ENCODE results near the gene KLHDC4.

The KLHDC4 gene

GRCh38 chr16:87697256-87697655, 68.5 kb downstream of the KLHDC4 start:
- no peak for DNase-seq

GRCh38 chr16:87696726-87697125, 69.1 kb downstream of the KLHDC4 start:
- no peak for DNase-seq

DNA sequence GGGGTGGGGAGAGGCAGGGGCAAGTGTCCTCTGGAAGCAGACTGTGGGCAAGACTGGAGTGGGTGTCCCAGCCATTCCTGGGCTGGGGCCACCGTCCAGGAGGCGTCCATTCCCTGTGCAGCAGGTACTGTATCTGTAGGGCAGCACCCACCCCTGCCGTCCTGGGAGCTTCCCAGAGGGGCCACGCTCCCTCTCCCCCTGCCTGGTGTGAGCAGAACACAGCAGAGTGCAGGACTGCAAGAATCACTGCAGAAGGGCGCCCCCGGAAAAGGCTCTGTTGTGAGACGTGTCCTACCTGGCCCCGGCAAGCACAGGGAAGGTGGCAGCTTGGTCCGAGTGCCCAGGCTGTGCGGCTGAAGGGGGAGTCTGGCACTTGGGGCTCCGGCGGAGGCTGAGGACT, 70.3 kb downstream of the KLHDC4 start:
- DNase-seq, result no peak

DNA sequence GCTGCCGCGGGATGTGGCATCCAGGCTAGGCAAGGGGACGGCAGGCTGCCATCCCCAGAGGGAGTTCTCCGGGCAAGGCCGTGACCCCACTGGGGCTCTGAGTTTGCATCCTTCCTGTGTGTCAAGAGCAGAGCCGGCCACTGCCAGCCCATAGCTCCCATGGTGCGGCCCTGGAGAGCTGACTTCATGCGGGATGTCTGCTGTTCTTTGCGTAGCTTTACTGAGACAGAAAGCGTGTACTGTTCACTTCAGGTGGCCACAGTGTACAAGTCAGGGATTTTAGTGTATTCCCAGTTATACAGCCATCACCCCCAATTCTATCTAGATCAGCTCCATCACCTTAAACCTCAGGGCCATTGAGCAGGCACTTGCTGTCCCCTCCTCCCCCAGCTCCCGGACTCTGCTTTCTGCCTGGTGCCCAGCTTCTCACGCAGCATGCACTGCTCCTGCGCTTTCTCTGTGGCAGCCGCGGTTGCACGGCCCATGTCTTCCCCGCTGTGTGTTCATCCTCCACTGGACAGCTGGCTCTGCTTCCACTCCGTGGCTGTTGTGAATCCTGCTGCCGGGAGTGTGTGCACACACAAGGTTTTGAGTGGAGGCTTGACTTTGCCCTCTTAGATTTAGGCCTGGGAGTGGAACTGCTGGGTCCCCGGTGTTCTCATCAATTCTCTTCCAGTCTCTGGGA, 71.2 kb downstream of the KLHDC4 start:
- no peak for DNase-seq

GRCh38 chr16:87693827-87694226, 72.0 kb downstream of the KLHDC4 start:
- DNase-seq, result no peak

GRCh38 chr16:87692756-87693155, 73.0 kb downstream of the KLHDC4 start:
- DNase-seq, result no peak

GRCh38 chr16:87692176-87692575, 73.6 kb downstream of the KLHDC4 start:
- DNase-seq, result no peak

GRCh38 chr16:87691686-87692079, 74.1 kb downstream of the KLHDC4 start:
- DNase-seq, result no peak

- no peak for DNase-seq
These were observed 74.7 kb downstream of the KLHDC4 start for GRCh38 chr16:87690911-87691685.

DNA sequence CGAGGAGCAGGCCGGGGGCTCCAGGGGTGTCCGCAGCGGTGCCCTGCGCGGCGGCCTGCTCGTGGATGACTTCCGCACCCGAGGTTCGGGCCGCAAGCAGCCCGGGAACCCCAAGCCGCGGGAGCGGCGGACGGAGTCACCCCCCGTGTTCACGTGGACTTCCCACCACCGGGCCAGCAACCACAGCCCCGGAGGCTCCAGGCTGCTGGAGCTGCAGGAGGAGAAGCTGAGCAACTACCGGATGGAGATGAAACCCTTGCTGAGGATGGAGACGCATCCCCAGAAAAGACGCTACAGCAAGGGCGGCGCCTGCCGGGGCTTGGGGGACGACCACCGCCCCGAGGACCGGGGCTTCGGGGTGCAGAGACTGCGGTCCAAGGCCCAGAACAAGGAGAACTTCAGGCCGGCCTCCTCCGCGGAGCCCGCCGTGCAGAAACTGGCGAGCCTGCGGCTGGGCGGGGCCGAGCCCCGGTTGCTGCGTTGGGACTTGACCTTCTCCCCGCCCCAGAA, 75.8 kb downstream of the KLHDC4 start:
- no peak for DNase-seq

GRCh38 chr16:87688876-87689815, 76.6 kb downstream of the KLHDC4 start:
- no peak for DNase-seq

GRCh38 chr16:87687998-87688529, 77.7 kb downstream of the KLHDC4 start:
- DNase-seq, result no peak

DNA sequence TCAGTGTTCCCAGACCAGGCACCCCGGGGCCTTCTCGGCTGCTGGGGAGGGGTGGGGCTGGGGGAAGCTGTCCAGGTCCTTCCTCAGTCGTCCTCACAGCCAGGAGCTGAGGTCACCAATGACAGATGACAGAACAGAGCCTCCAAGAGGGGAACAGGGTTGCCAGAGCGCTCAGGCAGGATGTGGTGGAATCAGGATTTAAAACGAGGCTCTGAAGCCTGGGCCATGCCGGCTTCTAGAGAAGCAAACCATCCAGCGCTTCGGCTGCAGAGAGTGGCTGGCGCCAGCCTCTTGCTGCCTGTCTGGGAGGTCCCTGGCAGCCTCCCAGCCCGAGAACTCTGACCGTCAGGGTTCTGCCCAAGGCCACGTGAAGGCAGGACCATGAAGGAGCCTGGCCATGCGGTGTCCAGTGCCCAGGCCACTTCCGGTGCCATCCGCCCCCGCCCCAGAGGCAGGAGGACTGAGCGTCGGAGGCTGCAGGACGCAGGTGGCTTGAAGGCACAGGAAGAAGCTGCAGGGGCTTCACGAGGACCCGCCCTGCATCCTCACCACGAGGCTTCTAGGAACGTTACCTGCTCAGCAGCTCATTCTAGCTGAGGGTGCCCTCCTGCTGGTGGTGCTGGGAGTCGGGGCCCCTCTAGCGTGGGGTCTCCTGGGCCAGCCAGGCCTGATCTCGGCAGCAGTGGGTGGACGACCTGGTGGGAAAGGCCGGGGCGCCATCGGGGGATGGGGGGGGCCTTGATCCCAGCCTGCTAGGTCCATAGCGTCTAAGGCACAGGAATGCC, 78.5 kb downstream of the KLHDC4 start:
- DNase-seq, result no peak

DNA sequence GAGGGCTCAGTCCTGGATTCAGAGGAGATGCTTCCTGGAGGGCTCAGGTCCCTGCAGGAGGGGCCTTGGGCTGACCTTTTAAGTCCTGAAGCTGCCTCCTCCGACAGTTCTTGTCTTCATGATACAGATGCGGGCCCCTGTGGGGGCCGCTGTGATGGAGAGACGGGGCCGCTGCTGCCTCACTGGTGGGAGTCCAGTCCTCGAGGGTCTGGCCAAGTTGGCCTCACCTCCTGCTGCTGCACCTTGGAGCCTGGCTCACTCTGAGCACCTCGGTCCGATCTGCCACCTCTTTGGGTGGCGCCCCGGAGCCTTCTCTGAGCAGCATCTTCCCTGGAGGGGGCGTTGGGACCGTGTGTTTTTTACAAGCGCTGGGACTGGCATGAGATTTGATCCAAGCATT, 79.1 kb downstream of the KLHDC4 start:
- DNase-seq, result no peak

DNA sequence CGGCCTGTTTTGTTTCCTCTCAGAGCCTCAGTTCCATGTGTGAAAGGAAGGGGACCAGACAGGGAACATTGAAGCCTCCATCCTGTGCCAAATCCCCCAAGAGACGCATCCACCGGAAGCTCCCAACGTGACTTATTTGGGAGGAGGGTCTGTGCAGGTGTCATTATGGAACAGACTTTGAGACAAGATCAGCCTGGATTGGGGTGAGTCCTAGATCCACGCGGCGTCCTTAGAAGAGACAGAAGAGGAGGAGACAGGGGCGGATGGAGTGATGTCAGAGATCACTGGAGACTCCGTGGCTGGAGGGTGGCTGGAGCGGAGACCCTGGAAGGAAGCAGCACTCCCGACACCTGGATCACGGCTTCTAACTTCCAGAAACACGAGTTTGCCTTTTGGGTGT, 80.0 kb downstream of the KLHDC4 start:
- no peak for DNase-seq

DNA sequence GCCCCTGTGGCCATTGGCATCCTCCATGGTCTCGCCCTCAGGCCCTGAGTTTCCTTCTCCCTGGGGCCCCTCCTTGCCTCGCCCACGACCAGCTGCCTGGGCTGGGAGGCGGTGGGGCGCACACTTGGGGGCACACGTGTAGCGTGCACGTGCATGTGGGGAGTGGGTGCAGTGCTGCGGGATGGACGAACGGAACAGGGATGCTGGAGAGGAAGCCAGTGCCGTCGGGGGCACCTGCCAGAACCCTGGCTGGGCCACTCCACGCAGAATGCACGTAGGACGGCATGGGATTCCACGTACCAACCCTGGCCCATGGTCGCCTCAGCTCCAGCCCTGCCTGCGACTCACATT, 80.4 kb downstream of the KLHDC4 start:
- no peak for DNase-seq

- no peak for DNase-seq
These were observed 80.9 kb downstream of the KLHDC4 start for GRCh38 chr16:87684711-87685404.

DNA sequence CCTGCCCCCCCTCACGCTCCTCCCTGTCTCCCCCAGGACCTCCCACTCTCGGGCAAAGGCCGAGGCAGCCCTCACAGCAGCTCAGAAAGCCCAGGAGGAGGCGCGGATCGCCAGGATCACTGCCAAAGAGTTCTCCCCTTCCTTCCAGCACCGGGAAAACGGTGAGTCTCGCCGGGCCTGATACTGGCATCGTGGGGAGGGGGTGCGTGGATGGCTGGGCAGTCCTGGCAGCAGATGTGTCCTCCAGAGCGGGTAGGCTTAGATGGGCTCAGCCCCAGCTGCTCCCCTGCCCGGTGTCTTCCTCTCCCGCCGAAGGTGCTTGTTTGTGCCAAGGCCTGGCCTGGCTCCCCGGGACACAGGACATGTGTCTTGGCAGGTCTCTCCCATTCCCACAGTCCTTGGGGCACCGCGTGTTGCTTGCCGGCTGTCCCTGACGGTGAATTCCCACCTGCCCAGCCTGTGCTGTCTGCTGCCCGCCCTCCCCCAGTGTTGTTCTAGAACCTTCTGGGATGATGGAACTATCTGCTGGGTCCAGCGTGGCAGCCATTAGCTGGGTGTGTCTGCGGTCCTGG, 81.6 kb downstream of the KLHDC4 start:
- no peak for DNase-seq

GRCh38 chr16:87682852-87683399, 82.9 kb downstream of the KLHDC4 start:
- no peak for DNase-seq

- DNase-seq, result no peak
These were observed 83.7 kb downstream of the KLHDC4 start for GRCh38 chr16:87681981-87682570.
